HG03469 (cell line): Measurements from ENCODE around the gene RNF26.
"Not testable (repeated sequence)": the region's sequence is repeated elsewhere in the genome, so short reads cannot be mapped to it uniquely, and the experiment has no call there.

Experiments used
- ATAC-seq: cut with Tn5 transposase; IDR thresholded peaks from one replicate; pipeline ENCODE4 v1.9.1; 2021; ENCODE audit warnings: mild to moderate bottlenecking, moderate library complexity, moderate number of reproducible peaks; ENCODE audit not compliant: unreplicated experiment

RNF26 gene

GRCh38 chr11:119381181-119381988 is 47.1 kb downstream of the RNF26 start, which contains the start of gene USP2:
USP2 (minus strand) TSS chr11:119381690; CDS start chr11:119373480, 8,210 bp downstream.
- peak; percentile 92 for ATAC-seq

DNA sequence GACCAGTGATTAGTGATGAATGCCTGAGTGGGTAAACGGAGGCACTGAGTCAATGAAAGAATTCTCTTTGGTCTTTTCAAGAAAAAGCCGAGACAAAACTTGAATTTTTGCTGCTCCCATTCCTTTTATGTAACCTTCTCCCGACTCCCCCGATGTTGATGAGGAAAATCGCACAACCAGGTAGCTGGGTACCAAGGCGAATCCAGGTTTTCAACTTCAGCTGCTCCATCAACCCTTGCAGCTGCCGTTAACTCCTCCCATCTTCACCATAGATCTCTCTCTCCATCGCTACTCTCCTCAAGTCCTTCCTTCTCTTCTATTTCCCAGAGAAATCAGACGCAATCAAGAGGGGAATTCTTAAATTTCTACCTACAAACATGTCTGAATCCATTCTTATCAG is 47.8 kb downstream of the RNF26 start:
- no peak for ATAC-seq

- not testable (repeated sequence) for ATAC-seq
Measured at GRCh38 chr11:119382513-119382912, 48.2 kb downstream of the RNF26 start.

DNA sequence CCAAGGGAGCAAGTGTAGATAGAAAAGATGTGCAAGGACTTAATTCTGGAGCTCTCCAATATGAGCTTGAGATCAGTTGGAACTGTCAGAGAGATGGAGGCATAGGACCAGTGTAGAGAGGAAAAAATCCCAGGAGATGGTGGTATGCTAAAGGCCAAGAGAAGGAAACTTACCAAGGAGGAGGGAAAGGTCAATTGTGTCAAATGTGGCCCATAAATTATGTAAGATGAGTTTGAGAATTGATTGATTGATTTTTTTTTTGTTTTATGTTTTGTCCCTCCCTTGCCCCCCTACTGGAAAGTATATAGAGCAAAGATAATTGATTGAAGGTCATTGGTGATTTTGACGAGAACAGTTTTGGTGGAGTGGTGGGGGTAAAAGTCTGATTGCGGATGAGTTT is 50.0 kb downstream of the RNF26 start:
- no peak for ATAC-seq
